Left ventricle myocardium inferior (tissue), 1 donor: ENCODE measurements around the gene IWS1. TPM values are rescaled to one million over a fixed set of nuclear protein-coding genes. Genes with fewer than 3 reads are reported as not detected.

Experiments
- DNase-seq: peaks from one replicate; pipeline ENCODE4 v3.0.0-alpha.2; 2020
- H3K27ac ChIP-seq: fragments of 200-600 bp; replicated peaks from 2 replicates; pipeline ENCODE4 v1.8.0; 2021
- H3K27me3 ChIP-seq: fragments of 200-600 bp; 2 replicates; pipeline ENCODE4 v1.8.0; 2021; ENCODE audit warnings: low read depth
- H3K36me3 ChIP-seq: fragments of 200-600 bp; 2 replicates; pipeline ENCODE4 v1.8.0; 2021
- H3K4me1 ChIP-seq: fragments of 200-600 bp; 2 replicates; pipeline ENCODE4 v1.8.0; 2021
- H3K4me3 ChIP-seq: fragments of 200-600 bp; 2 replicates; pipeline ENCODE4 v1.8.0; 2021; ENCODE audit warnings: mild to moderate bottlenecking, moderate library complexity
- H3K9me3 ChIP-seq: fragments of 200-600 bp; replicated peaks from 2 replicates; pipeline ENCODE4 v1.8.0; 2021
- CTCF ChIP-seq: fragments of 200-600 bp; IDR thresholded peaks from 2 replicates; pipeline ENCODE4 v1.8.0; 2021; ENCODE audit warnings: antibody characterized with exemption, mild to moderate bottlenecking, borderline replicate concordance
- intact Hi-C: fragments of 100-400 bp; cut with micrococcal nuclease; formaldehyde crosslinking; loops from one replicate; pipeline ENCODE4 v1.11.0; 2022
- total RNA-seq: library from RNA; stranded (reverse); fragmentation: NEBNext Ultra II Directional; extraction: Animal tissue kit (Norgen Biotek cat#: 25700); gene quantifications from one replicate; pipeline ENCODE4 v1.2.1, GENCODE V29; 2021
- donor health status: DM: no; HTN: yes; CAD: no; lungs with severe emphysema.

Gene IWS1
- total RNA-seq, 1 donor from 2014 or later: 59.8 TPM

GRCh38 chr2:127437781-127438726 is 88.2 kb downstream of the IWS1 start:
- Histone ChIP-seq H3K27ac (no peak overlapping the region), H3K27me3 (no peaks in the 10 kb centered on the region), H3K36me3 (no peaks in the 10 kb centered on the region), H3K9me3 (peaks cover 15% of the 10 kb centered on the region), H3K4me1 (no peaks in the 10 kb centered on the region), H3K4me3 (no peak overlapping the region)
- no peak for DNase-seq
- TF ChIP-seq CTCF: no peak
- intact Hi-C loops: no loop called here

- H3K9me3 ChIP-seq: peaks cover 15% of the 10 kb centered on the region
- H3K4me3 ChIP-seq: no peak overlapping the region
- H3K36me3 ChIP-seq: no peaks in the 10 kb centered on the region
- intact Hi-C loops: no loop called here
- no peaks in the 10 kb centered on the region for H3K27me3 ChIP-seq
- DNase-seq: no peak
- H3K4me1 ChIP-seq: no peaks in the 10 kb centered on the region
- TF ChIP-seq CTCF: no peak
- no peak overlapping the region for H3K27ac ChIP-seq
Measured at GRCh38 chr2:127437056-127437455, 89.2 kb downstream of the IWS1 start.

GRCh38 chr2:127434515-127434914 is 91.8 kb downstream of the IWS1 start:
- H3K4me3 ChIP-seq: no peak overlapping the region
- no peak for DNase-seq
- H3K4me1 ChIP-seq: no peaks in the 10 kb centered on the region
- intact Hi-C loops: no loop called here
- no peaks in the 10 kb centered on the region for H3K9me3 ChIP-seq
- no peaks in the 10 kb centered on the region for H3K27me3 ChIP-seq
- no peaks in the 10 kb centered on the region for H3K36me3 ChIP-seq
- no peak for TF ChIP-seq CTCF
- H3K27ac ChIP-seq: no peak overlapping the region

GRCh38 chr2:127431408-127432023 is 94.8 kb downstream of the IWS1 start:
- Histone ChIP-seq H3K36me3 (no peaks in the 10 kb centered on the region), H3K27me3 (peaks cover 11% of the 10 kb centered on the region), H3K27ac (no peak overlapping the region), H3K4me1 (no peaks in the 10 kb centered on the region), H3K9me3 (no peaks in the 10 kb centered on the region), H3K4me3 (no peak overlapping the region)
- intact Hi-C loops: no loop called here
- no peak for DNase-seq
- no peak for TF ChIP-seq CTCF

Other genes with a start within 250 kb of the IWS1 start
- gene ERCC3, start 232.3 kb downstream of the IWS1 start, total RNA-seq: 22.4 TPM
- 22.2 TPM for gene MAP3K2, start 138.5 kb downstream of the IWS1 start, total RNA-seq
- gene PROC, start 108.1 kb downstream of the IWS1 start, total RNA-seq: not detected
- 0.44 TPM for gene MYO7B, start 9.2 kb upstream of the IWS1 start, total RNA-seq
- gene GPR17, start 119.7 kb upstream of the IWS1 start, total RNA-seq: 0.16 TPM
- 173 TPM for gene LIMS2, start 149.0 kb upstream of the IWS1 start, total RNA-seq
- 2.9 TPM for gene SFT2D3, start 175.0 kb upstream of the IWS1 start, total RNA-seq